ENCODE results near the gene BSN. TPM values are rescaled to one million over a fixed set of nuclear protein-coding genes. Genes with fewer than 3 reads are reported as not detected.
A peak's percentile ranks its signal among the peaks of the same experiment; 100 is the strongest.

The BSN gene
- total RNA-seq (1 to 10 TPM in 4 of 10 donors, under 1 TPM in 6; 0.17 to 1.4 (median 0.68) TPM), polyA plus RNA-seq (under 1 TPM; 0.06 to 0.37 TPM)
- long read RNA-seq, donor 1, partial matches to known transcripts = 1 of 1 reads
- long read RNA-seq, donor 1, other reads (novel, unspliced or antisense) = 0 of 1 reads
- long read RNA-seq, donor 2, partial matches to known transcripts = 1 of 1 reads
- long read RNA-seq, donor 2, other reads (novel, unspliced or antisense) = 0 of 1 reads
- long read RNA-seq, donor 3 = 0 reads

GRCh38 chr3:49553692-49554632 lies at the start of gene BSN:
Gene BSN, plus strand, starts transcription at chr3:49554477. Its CDS starts 126 bp downstream, at chr3:49554603.
- intact Hi-C loops (cut with DNase I) = no loop called here
- peak; percentile 92 to 95 for DNase-seq
- peaks cover 0 to 53% (median 0%) of the 10 kb centered on the region in 7 donors for H3K27me3 ChIP-seq
- WGBS, 2 donors = 3 to 4% methylated on average over 61 to 75 of the region's 76 CpGs
- peak within 1 kb of the TSS; percentile 13 to 93 (median 82) for H3K27ac ChIP-seq
- H3K4me1 ChIP-seq = peaks cover 3 to 23% (median 18%) of the 10 kb centered on the region in 9 donors
- H3K36me3 ChIP-seq = no peaks in the 10 kb centered on the region
- peak within 1 kb of the TSS; percentile 45 to 94 (median 78) for H3K4me3 ChIP-seq
- ATAC-seq = peak; percentile 96 to 99 (median 98)
- no peak for TF ChIP-seq CTCF (IDR thresholded peaks at IDR 0.05)
- no peaks in the 10 kb centered on the region for H3K9me3 ChIP-seq

- no peak for TF ChIP-seq CTCF (IDR thresholded peaks at IDR 0.05)
- ATAC-seq (no peak), DNase-seq (no peak)
- H3K4me1 ChIP-seq = peaks cover 0 to 15% (median 2%) of the 10 kb centered on the region in 9 donors
- 88 to 93% methylated on average over 3 of the region's 3 CpGs for WGBS, 2 donors
- H3K4me3 ChIP-seq = no peak overlapping the region
- peaks cover 0 to 30% (median 15%) of the 10 kb centered on the region in 9 donors for H3K36me3 ChIP-seq
- no peaks in the 10 kb centered on the region for H3K27me3 ChIP-seq
- intact Hi-C loops (cut with DNase I) = no loop called here
- no peaks in the 10 kb centered on the region for H3K9me3 ChIP-seq
- H3K27ac ChIP-seq = no peak overlapping the region
These were observed 47.4 kb upstream of the BSN start for GRCh38 chr3:49506906-49507305.

GRCh38 chr3:49509028-49509561 lies 45.2 kb upstream of the BSN start:
- Histone ChIP-seq H3K36me3 (peaks cover 0 to 41% (median 15%) of the 10 kb centered on the region in 9 donors), H3K4me3 (no peak overlapping the region), H3K27me3 (no peaks in the 10 kb centered on the region), H3K9me3 (no peaks in the 10 kb centered on the region), H3K4me1 (peaks cover 0 to 15% (median 0%) of the 10 kb centered on the region in 9 donors), H3K27ac (no peak overlapping the region)
- ATAC-seq (peak in 1 of 8 donors; percentile 31), DNase-seq (no peak)
- intact Hi-C loops (cut with DNase I) = no loop called here
- WGBS, 2 donors = 34 to 45% methylated on average over 2 of the region's 2 CpGs
- no peak for TF ChIP-seq CTCF (IDR thresholded peaks at IDR 0.05)

GRCh38 chr3:49511639-49512038 lies 42.6 kb upstream of the BSN start:
- no peak for TF ChIP-seq CTCF (IDR thresholded peaks at IDR 0.05)
- no peak for ATAC-seq
- H3K4me3 ChIP-seq = no peak overlapping the region
- peaks cover 0 to 23% (median 0%) of the 10 kb centered on the region in 9 donors for H3K4me1 ChIP-seq
- no peak for DNase-seq
- no peaks in the 10 kb centered on the region for H3K27me3 ChIP-seq
- H3K36me3 ChIP-seq = peaks cover 0 to 65% (median 15%) of the 10 kb centered on the region in 9 donors
- H3K27ac ChIP-seq = no peak overlapping the region
- WGBS, 2 donors = 60 to 71% methylated on average over 2 of the region's 2 CpGs
- intact Hi-C loops (cut with DNase I) = no loop called here
- H3K9me3 ChIP-seq = no peaks in the 10 kb centered on the region

Measured in heart right ventricle (tissue), 16 donors.